Endothelial cell of hepatic sinusoid (primary cell): Measurements from ENCODE around the gene KPNA4.

Experiments
- in situ Hi-C: cut with HindIII; loops from 2 replicates; pipeline ENCODE4 v1.10.0; 2017; ENCODE audit warnings: low sequenced_read_pairs

The KPNA4 gene

GRCh38 chr3:160498202-160498601 lies 67.2 kb downstream of the KPNA4 start:
- in situ Hi-C loops: no loop called here

DNA sequence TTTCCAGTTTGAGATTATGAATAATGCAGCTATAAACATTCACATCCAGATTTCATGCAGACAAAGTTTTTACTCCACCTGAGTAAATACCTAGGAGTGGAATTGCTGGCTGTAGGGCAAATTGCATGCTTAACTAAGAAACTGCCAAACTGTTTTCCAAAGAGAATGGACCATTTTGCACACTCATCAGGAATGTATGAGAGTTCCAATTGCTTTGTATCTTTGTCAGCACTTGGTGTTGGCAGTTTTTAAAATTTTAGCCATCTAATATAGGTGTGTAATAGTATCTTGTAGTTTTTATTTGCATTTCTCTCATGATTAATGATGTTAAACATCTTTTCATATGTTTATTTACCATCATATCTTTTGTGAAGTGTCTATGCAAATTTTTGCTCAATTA lies 75.2 kb downstream of the KPNA4 start:
- in situ Hi-C loops: no loop called here

DNA sequence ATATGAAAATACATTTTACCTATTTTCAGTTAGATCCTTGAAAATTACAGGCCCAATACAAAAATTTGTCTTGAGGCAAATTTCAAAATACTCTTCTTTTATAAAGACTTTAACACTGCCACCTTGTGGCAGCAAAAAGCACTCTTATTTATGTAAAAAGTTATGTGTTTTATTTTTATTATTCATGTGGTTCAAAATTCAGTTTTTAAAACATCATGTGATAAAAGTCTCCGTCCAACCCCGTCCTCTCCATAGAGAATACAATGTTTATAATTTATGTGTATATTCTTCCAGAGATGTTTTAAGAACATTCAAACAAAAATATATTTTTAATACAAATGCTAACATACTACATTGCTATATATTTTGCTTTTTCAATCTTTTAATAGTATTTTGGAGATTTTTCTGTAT lies 78.9 kb downstream of the KPNA4 start:
- in situ Hi-C loops: no loop called here

DNA sequence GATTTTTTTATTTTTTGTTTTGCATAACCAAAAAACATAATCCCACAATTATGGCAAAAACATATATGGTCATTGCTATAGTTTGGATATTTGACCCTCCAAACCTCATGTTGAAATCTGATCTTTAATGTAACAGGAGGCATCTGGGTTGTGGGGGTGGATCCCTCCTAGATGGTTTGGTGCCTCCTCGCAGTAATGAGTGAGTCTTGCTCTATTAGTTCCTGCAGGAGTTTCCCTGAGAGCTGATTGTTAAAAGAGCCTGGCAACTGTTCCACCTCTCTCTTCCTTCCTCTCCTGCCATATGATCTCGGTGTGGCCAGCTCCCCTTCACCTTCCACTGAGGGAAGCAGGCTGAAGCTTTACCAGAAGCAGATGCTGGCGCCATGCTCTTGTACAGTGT lies 82.6 kb downstream of the KPNA4 start:
- in situ Hi-C loops: no loop called here

- in situ Hi-C loops: no loop called here
Observed at GRCh38 chr3:160481856-160482255, 83.5 kb downstream of the KPNA4 start.

GRCh38 chr3:160480931-160481330 lies 84.4 kb downstream of the KPNA4 start:
- in situ Hi-C loops: no loop called here

DNA sequence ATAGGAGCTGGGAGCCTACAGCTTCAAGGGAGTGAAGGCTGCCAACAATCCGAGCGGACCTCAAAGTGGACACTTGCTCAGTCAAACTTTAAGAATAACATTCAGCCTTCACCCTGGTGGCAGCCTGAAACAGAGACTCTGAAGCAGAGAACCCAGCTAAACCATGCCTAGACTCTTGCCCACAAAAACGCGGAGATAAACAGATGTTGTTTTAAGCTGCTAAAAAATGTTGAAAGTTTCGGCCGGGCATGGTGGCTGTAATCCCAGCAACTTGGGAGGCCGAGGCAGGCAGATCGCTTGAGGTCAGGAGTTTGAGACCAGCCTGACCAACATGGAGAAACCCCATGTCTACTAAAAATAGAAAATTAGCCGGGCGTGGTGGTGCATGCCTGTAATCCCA lies 86.0 kb downstream of the KPNA4 start:
- in situ Hi-C loops: no loop called here

- in situ Hi-C loops: no loop called here
Observed at GRCh38 chr3:160478338-160478737, 87.0 kb downstream of the KPNA4 start.

DNA sequence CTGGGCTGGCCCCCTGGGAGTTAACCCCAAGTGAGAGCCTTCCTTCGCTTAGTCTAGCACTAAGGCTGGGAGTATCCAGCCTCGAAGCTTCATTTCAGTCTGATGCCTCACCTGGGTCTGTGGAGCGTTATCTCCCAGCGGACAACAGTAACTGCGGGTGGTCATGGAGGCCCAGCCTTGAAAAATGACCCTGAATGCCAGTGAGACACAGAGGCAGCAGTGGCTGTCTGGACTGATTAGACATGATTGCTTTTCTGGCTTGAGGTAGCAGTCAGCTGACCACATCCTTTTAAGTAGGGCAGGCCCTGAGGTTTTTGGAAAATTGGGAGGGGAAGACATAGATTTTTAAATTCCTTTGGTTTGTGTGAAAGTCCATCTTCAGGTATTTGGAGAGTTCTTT lies 87.6 kb downstream of the KPNA4 start:
- in situ Hi-C loops: no loop called here

- in situ Hi-C loops: no loop called here
Observed at GRCh38 chr3:160475884-160476283, 89.5 kb downstream of the KPNA4 start.

- in situ Hi-C loops: no loop called here
Observed at GRCh38 chr3:160475153-160475552, 90.2 kb downstream of the KPNA4 start.

DNA sequence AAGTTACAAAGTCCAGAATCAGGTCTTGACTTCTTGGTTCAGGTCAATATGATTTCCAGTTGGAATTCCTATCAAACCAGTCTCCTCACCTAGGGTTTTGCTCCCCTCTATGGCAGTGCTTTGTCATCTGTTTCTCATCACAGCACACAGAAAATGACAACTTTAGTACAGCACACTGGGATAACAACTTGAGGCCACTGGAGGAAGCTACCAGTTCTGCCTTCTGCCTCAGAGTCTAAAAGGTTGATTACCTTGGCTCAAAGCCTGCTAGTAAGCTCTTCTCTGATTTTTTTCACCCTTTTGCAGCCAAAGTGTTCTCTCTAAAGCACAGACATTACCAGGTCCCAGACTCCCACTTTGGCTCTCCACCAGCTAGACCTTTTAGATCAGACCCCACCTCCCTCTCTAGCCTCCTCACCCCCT lies 90.9 kb downstream of the KPNA4 start:
- in situ Hi-C loops: no loop called here

DNA sequence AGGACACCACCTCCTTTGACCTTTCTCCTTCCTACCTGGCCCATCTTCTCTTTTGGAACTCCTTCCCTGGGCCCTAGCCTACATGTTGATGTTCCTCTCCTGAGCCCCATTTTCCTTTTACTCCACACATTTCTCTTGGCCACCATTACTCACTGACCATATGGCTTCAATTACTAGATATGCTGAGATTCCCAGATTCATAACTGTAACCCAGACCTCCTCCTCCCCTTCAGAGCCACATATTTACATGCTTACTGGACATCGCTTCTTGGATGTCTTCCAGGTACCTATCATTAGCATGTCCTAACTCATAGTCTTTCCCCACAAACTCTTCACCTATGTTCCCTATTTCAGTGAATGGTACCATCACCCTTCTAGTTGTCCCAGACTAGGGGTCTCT lies 91.4 kb downstream of the KPNA4 start:
- in situ Hi-C loops: no loop called here

DNA sequence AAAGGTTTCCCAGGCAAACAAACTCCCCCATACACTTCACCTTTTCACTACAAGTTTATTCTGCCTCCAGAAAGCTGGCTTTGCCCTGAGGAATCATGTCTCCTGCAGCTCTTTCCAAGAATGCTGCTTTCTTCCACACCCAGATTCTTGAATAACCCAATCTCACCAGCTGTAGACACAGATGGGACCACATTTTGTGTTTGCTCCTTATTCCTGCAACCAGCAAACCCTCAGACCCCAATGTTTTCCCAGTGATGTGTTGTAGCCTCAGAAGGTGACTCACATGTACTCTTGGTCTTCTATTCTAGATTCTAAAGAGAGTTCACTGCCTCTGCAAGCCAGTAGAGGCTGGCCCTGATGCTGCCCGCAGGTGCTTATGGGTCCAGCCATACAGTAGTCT lies 92.2 kb downstream of the KPNA4 start:
- in situ Hi-C loops: no loop called here

DNA sequence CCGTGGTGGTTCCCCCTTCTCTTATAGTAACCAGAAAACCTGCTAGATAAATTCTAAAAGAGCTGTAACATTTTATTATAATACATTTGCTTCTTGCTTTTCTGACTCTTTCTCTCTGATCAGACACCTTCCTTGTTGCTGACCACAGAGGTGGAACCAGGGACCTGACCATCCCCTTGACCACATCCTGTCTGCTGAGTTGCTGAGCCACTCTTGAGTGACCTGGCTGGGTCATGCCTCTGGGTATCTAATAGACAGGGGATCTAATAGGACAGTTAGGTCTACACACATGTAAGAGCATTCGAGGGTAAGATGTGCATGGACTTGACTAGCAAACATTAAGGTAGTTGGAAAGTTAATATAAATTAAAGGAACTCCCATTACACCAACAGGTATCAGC lies 93.0 kb downstream of the KPNA4 start:
- in situ Hi-C loops: no loop called here

GRCh38 chr3:160471892-160472291 lies 93.5 kb downstream of the KPNA4 start:
- in situ Hi-C loops: no loop called here

DNA sequence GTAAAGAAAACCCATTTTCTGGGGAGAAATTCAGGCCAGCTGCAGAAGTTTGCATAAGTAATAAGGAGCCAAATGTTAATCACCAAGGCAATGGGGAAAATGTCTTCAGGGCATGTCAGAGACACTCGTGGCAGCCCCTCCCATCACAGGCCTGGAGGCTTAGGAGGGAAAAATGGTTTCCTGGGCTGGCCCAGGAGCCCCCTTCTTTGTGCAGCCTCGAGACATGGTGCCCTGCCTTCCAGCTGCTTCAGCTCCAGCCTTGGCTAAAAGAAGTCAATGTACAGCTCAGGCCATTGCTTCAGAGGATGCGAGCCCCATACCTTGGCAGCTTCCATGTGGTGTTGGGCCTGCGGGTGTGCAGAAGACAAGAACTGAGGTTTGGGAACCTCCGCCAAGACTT lies 95.2 kb downstream of the KPNA4 start:
- in situ Hi-C loops: no loop called here

DNA sequence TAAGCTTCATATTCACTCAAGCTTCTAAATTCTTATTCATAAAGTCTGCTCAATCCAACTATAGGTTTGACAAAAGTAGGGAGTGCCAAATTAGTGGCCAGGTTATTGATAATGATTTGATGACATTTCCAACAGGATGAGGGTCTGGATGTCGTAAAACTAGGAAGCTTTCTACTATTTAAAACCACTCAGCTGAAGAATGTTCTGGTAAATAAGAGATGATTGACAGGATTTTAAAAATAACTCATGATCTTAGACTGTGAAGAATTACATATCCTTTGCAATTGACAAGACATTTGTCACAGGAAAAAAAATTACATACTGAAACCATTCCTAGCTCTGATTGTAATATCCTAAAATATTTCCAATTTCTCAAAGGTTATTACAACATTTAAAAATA lies 100.4 kb downstream of the KPNA4 start:
- in situ Hi-C loops: no loop called here

- in situ Hi-C loops: no loop called here
Observed at GRCh38 chr3:160464321-160464720, 101.0 kb downstream of the KPNA4 start.

DNA sequence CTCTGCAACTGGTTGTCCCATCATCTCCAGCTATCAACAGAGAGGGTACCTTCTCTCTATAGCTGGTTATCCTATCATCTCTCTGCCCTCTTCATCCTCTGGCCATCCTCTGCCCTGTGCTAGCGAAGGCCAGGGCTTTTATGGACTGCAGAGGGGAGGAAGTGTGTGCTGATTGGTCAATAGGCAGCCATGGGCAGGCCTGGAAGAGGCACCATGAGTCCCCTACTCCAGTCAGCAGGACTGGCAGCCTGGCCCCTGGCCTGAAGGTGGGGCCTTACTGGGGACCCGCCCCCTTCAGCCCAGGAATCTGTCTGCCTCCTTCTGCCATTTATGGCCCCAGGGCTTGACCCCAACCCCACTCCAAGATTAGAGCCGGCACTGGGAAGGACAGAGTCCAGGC lies 105.3 kb downstream of the KPNA4 start:
- in situ Hi-C loops: no loop called here

DNA sequence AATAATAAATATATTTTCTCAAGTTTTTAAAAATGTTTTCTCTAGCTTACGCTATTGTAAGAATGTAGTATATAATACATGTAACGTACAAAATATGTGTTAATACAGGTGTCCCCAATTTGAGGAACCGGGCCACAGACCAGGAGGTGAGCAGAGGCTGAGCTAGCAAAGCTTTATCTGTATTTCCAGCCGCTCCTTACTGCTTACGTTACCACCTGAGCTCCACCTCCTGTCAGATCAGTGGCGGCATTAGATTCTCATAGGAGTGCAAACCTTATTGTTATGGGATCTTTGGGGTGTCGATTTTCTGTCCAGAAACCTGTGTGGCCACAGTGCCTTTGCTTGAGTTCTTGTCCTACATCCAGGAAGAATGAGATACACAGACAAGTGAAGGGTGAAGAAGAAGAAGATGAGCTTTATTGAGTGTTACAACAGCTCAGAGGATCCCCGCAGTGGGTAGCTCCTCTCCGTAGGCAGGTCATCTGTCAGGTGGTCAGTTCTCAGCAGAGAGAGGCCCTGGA lies 105.9 kb downstream of the KPNA4 start:
- in situ Hi-C loops: no loop called here

DNA sequence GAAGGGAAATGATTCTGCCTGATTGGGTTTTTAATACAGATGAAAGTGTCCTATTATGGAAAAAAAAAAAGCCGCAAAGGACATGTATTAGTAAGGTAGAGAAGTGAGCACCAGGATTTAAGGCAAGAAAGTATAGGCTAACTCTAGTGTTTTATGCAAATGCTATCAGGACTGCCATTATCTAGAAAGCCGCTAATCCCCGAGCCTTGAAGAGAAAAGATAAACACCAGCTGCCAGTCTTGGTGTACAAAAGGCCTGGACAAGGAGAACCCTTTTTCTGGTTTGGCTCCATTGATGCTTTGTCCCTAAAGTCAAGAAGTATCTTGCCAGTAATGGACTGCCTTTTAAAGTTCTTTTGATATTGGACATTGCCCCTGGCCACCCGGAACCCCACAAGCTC lies 107.2 kb downstream of the KPNA4 start:
- in situ Hi-C loops: no loop called here

DNA sequence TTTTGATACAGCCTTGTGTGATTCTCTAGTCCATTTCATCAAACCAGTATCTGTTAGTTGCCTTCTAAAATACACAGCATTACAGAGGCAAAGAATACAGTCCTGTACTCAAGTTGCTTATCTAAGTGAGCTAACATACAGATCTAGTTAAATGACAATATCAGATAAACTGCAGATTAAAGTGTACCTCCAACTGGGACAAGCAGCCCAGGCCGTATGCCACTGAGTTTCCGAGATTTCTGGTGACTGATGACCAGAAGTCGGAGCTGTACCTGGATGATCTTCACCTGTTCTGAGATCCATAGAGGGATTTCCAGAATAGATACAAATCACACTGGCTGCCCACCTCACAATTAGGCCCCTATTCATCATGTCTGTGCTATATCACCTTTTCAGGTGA lies 109.5 kb downstream of the KPNA4 start:
- in situ Hi-C loops: no loop called here

DNA sequence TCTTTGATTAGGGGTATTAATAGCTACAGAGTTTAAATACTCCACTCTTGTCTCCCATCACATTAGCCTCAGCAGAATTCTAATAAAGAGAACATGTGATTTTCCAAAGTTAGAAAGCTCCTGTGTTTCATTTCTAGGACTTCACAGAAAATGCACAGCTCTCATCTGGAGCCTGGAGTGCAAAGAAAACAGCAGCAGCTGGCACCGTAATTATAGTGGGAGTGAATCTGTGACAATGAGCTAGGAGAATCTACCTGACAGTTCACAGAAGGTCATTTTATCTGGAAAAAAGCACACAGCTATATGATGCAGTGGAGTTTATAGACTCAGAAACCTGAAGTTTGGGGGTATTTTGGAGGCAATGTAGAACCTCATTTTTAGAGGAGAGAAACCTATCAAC lies 110.4 kb downstream of the KPNA4 start:
- in situ Hi-C loops: no loop called here
